T follicular helper cell (primary cell): ENCODE measurements around the gene TMPRSS9.

Experiments used
- DNase-seq: peaks from one replicate; pipeline ENCODE4 v3.0.0-alpha.2; 2020; ENCODE audit warnings: low read depth
- total RNA-seq, 2 experiments: gene quantifications; one replicate each; lab custom pipeline; 2026; lab: John Stamatoyannopoulos, UW

Gene TMPRSS9
- total RNA-seq, result 0 to 0.12 reads per million in 2 experiments

GRCh38 chr19:2359992-2360685, at the start of gene TMPRSS9:
Gene TMPRSS9 (plus strand): TSS chr19:2360265. CDS start chr19:2389786, 29,521 bp downstream.
- DNase-seq, result no peak

- DNase-seq, result no peak
Measured at GRCh38 chr19:2311093-2311492, 49.0 kb upstream of the TMPRSS9 start.

GRCh38 chr19:2312820-2313501, 47.1 kb upstream of the TMPRSS9 start:
- DNase-seq, result no peak

GRCh38 chr19:2315121-2315817, 44.8 kb upstream of the TMPRSS9 start:
- DNase-seq, result no peak

GRCh38 chr19:2315818-2316353, 44.2 kb upstream of the TMPRSS9 start:
- no peak for DNase-seq

GRCh38 chr19:2317300-2317699, 42.8 kb upstream of the TMPRSS9 start:
- DNase-seq, result no peak

- DNase-seq, result no peak
Measured at GRCh38 chr19:2317756-2318155, 42.3 kb upstream of the TMPRSS9 start.

- no peak for DNase-seq
Measured at GRCh38 chr19:2318923-2319322, 41.1 kb upstream of the TMPRSS9 start.

GRCh38 chr19:2319551-2319950, 40.5 kb upstream of the TMPRSS9 start:
- no peak for DNase-seq

- no peak for DNase-seq
Measured at GRCh38 chr19:2320049-2320448, 40.0 kb upstream of the TMPRSS9 start.

- no peak for DNase-seq
Measured at GRCh38 chr19:2320939-2321338, 39.1 kb upstream of the TMPRSS9 start.

GRCh38 chr19:2321565-2322283, 38.3 kb upstream of the TMPRSS9 start:
- DNase-seq, result no peak

GRCh38 chr19:2323707-2324106, 36.4 kb upstream of the TMPRSS9 start:
- no peak for DNase-seq

GRCh38 chr19:2324220-2324948, 35.7 kb upstream of the TMPRSS9 start:
- DNase-seq, result no peak

GRCh38 chr19:2325281-2326046, 34.6 kb upstream of the TMPRSS9 start:
- DNase-seq, result no peak

GRCh38 chr19:2326699-2327360, 33.2 kb upstream of the TMPRSS9 start:
- DNase-seq, result no peak

GRCh38 chr19:2327773-2328400, 32.2 kb upstream of the TMPRSS9 start:
- DNase-seq, result peak; percentile 41

GRCh38 chr19:2328401-2329148, 31.5 kb upstream of the TMPRSS9 start, which contains the start of the genes LSM7 and SPPL2B:
Gene LSM7 (minus strand): TSS chr19:2328586. CDS start chr19:2328566, 20 bp downstream.
Gene SPPL2B (plus strand): TSS chr19:2328684. CDS start chr19:2328710, 26 bp downstream.
- DNase-seq, result peak; percentile 90

GRCh38 chr19:2329149-2329478, 31.0 kb upstream of the TMPRSS9 start:
- DNase-seq, result no peak
